Erythroblast (primary cell): ENCODE data around the gene SPATA31D1.

Source experiments
- DNase-seq, 2 experiments: peaks; one replicate each; lab custom pipeline; 2025; lab: John Stamatoyannopoulos, UW
- GATA1 ChIP-seq: IDR thresholded peaks from 2 replicates; pipeline ENCODE4 v1.6.1; 2011; ENCODE audit warnings: low read depth, mild to moderate bottlenecking, control low read depth, low read length, moderate library complexity
- POLR2A ChIP-seq: IDR thresholded peaks from 2 replicates; pipeline ENCODE4 v1.6.1; 2011; ENCODE audit warnings: mild to moderate bottlenecking, low read length

Gene SPATA31D1

DNA sequence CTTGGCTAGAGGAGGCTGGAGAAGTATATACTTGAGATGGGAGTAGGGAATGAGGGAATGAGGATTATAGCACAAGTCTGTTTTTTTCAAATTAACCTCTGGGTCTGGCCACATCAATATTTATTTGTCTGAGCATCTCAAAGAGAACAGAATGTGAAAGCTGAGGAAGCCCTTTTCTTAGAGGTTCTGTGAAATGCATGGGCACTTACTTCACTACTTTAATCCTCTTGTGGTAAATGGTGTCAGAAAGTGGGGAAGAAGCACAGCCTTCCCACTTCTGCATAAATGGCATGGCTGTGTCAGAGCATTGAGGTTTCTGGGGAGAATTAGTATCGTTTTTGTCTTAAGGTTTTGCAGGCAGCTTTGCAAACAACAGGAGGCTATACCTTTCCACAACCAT is 48.6 kb downstream of the SPATA31D1 start:
- no peak for TF ChIP-seq GATA1
- TF ChIP-seq POLR2A, result no peak

DNA sequence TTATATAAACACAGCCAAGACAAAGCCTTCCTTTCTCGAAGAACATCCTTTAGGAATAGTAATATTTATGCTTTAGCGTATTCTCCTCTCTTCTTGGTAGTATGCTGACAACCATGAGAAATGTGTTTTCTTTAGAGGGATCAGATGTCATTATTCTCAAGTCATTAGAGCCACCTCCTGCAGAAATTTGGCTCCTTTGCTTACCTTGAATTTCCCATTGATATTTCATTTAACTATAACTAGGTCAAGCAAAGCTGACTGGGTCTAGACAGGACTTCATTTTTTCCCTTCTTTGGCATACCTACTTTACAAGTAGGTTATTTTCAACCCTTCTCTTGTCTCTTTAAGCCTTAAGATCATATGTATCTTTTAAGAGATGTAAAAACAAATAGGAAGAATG is 50.3 kb downstream of the SPATA31D1 start:
- DNase-seq, result no peak
- TF ChIP-seq POLR2A, result no peak
- no peak for TF ChIP-seq GATA1

More for the DNA sequence above, 48.6 kb downstream of the SPATA31D1 start:
- no peak for DNase-seq
